ENCODE measurements around the gene EFNA1.

- no peak for TF ChIP-seq CTCF (IDR thresholded peaks at IDR 0.05; ENCODE audit: extremely low read depth in 1 of 2, insufficient read depth in 1 of 2, low read depth in 1 of 2, low read length in 2 of 2)
- TF ChIP-seq MAX (IDR thresholded peaks at IDR 0.05; ENCODE audit: insufficient read depth, insufficient read length): no peak
- no peak for TF ChIP-seq POLR2A (IDR thresholded peaks at IDR 0.05; ENCODE audit: low read depth, low read length)
- no peak for TF ChIP-seq EZH2 (IDR thresholded peaks at IDR 0.05; ENCODE audit: borderline replicate concordance, low read depth, low read length, severe bottlenecking)
- no peak for TF ChIP-seq JUN (IDR thresholded peaks at IDR 0.05; ENCODE audit: borderline replicate concordance, insufficient read depth, insufficient read length, low read depth)
- TF ChIP-seq MYC (IDR thresholded peaks at IDR 0.05; ENCODE audit: low read depth, low read length): no peak
- TF ChIP-seq POLR2AphosphoS5 (IDR thresholded peaks at IDR 0.05; ENCODE audit: insufficient read depth, low read depth, low read length): no peak
- TF ChIP-seq FOS (IDR thresholded peaks at IDR 0.05; ENCODE audit: borderline replicate concordance, insufficient read depth, low read length): no peak
These were observed 20.8 kb upstream of the EFNA1 start for GRCh38 chr1:155106862-155107261.
